KG1 (cell line): ENCODE results near the gene NEU3.
"Not testable (repeated sequence)": the region's sequence is repeated elsewhere in the genome, so short reads cannot be mapped to it uniquely, and the experiment has no call there.

Experiments used
- DNase-seq: peaks from one replicate; lab custom pipeline; 2025; lab: John Stamatoyannopoulos, UW

The NEU3 gene

DNA sequence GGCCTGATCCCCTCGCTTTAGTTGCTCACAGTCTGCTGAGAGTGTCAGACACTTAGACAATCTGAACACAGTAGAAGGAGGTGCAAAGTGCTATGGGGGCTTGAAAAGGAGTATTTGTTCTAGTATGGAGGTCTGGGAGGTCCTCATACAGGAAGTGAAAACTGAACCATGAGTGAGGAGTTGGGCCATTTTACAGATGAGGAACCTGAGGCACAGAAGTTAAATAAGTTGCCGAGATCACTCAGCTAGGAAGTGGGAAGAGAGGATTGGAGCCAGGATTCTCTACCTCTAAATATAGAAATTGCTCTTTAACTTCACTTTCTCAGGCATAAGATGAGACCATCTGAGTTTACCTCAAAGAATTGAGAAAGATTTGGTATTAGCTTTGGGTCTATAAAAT is 4.0 kb upstream of the NEU3 start:
- DNase-seq, result no peak

DNA sequence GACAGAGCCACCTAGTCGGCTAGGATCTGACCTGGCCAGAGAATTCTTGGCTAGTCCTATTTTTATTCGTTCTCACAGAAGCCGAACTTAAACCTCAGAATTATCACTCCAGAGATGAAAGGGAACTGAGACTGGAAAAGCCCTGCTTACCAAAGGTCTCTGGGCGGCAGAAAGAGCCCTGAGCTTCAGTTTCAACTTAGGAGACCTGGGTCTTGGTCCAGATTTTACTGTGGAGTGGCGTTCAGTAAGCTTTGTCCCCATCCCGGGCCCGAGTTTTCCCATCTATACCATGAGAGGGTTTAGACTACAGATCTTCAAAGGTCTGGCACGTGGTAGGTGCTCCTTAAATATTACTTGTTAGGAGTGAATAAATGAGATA is 516 bp downstream of the NEU3 start:
- DNase-seq, result no peak

DNA sequence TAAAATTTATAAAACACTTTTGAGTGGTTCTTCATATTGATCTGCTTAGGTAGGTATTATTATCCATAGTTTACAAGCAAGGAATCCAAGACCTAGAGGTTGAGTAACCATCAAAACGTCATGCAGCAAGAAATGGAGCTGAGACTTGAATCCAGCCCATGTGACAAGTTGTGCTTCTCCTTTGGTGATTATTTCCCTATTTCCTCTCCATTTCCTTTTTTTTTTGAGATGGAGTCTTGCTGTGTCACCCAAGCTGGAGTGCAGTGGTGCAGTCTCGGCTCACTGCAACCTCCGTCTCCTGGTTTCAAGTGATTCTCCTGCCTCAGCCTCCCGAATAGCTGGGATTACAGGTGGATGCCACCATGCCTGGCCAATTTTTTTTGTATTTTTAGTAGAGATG is 1.4 kb downstream of the NEU3 start:
- DNase-seq, result not testable (repeated sequence)

DNA sequence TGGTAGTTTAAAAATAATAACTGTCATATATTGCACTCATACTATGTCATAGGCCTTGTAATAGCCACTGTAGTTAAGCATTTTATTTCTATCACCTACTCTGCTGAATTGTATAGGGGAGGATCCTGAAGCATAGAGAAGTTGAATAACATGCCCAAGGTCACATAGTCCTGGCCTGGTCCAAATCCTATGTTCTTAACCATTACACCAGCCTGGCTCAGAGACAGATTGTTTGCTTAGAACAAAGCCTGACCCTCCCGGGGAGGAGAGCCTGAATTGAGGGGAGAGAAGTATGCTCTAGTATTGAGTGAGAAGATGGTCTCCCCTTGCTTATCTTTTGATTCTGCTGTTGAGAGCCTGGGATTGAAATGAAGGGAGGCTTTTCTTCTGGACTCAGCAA is 2.2 kb downstream of the NEU3 start:
- DNase-seq, result no peak

DNA sequence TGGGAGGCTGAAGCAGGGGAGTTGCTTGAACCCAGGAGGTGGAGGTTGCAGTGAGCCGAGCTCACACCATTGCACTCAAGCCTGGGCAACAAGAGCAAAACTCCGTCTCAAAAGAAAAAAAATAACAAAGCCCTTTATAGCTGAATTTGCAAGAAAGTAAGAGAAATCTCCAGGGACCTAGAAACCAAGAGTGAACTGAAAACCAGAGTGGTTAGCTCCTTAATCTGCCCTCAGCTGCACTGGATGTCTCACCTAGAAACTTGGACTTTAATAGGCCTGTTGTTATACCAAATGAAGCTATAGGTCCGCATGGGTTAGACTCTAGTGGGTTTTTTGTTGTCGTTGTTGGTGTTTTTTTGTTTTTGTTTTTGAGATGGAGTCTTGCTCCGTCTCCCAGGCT is 4.1 kb downstream of the NEU3 start:
- DNase-seq, result no peak

DNA sequence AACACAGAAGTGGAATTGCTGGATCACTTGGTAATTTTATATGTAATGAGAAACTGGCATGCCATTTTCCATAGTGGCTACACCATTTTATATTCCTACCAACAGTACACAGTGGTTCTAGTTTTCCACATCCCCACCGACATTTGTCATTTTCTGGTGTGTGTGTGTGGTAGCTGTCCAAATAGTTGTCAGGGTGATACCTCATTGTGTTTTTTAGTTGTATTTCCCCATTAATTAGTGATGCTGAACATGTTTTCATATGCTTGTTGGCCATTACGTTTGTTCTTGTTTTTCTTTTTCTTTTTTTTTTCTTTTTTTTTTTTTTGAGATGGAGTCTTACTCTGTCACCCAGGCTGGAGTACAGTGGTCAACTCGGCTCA is 12.2 kb downstream of the NEU3 start:
- DNase-seq, result no peak

DNA sequence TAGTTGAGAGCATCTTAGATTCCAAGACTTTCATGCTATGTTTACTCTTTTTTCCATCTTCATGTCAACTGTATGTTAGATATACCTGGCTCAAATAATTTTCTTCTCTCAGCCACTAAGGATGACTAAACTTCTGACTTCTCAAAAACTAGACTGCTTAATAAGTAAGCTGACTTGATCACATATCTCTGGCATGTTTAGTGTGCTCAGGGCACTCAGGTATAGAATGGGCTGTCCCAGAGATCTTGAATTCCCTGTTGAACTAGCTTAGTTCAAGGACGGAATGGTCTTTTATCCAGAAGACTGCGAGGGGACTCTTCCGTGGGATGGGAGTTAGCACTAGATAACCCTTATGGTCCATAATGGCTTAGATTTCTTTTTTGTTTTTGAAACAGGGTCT is 13.0 kb downstream of the NEU3 start:
- no peak for DNase-seq

DNA sequence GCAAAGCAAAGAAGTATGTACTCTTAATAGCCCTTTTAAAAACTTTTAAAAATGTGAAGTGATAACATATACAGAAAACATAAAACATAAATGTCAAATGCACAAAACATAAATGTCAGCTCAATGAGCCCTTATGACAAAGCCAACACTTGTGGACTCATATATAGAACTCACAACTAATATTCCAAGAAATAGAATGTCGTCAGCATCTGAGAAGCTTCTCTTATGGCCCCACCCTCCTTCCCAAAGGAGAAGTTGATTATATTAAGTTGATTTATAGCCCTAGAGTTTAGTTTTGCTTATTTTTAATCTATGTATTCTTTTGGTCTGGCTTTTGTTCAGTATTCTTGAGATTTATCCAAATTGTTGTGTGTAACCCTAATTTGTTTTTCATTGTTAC is 13.8 kb downstream of the NEU3 start:
- no peak for DNase-seq

DNA sequence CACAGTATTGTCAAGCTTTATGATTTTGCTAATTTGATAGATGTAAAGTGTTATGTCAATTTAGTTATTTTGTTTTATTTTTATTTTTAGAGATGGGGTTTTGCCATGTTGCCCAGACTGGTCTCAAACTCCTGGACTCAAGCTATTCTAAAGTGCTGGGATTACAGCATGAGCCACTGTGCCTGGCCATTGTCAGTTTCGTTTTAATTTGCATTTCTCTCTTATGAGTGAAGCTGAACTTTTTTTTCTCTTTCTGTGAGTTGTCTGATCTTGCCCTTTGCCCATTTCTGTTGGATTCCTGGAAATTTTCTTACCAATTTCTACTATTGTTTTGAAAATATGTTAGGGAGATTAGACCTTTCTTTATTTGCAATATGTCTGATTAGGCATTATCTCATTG is 15.5 kb downstream of the NEU3 start:
- DNase-seq, result no peak

DNA sequence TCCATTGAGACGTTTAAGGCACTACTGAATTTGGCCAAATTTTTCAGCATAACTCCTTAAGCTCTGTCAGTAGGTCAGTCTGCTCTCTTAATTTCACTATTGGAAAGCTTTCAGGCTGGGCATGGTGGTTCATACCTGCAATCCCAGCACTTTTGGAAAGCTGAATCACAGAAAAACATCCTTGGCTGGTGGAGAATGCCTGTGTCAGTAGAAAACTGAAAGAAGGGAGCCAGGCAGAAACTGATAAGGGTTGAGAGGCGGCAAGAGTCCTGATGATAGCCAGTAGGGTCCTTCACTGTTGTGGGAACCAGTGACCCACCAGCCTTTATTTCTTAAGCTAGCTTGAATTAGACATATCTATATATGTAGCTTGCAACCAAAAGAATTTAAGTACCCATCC is 22.6 kb downstream of the NEU3 start:
- no peak for DNase-seq

DNA sequence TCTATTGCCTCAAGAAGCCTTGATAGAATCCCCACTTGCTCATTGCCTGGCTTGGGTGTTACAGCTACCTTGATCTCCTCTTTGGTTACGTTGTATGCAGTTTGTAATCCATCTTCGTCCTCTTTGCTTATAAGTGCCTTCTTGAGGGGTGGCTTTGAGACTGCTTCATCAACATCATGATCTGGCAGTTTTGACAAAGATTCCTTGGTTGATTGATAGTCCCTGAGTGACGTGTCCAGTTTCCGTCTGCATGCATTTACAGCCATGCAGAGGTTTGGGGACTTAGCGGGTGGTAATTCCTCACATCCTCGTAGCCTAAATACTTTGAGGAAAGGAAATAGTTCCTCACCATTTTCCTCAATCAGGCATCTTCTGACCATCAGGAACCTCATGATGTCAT is 23.1 kb downstream of the NEU3 start:
- no peak for DNase-seq

DNA sequence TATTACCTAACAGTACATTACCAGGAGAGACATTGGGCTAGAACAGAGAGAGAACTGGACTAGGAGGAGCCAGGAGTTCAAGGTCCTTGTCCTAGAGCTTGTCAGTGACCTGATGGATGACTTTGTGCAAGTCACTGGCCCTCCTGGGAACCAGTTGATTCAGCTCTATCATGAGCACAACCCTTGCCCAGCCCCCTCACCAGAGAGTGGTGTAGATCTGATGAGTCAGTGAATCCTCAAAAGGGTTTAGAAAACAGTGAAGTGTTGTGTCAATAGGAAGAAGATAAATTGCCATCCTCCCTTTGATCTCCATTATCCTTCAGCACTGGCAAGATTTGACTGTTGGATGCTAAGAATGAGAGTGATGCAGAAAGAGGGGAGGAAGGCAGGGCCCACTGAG is 24.3 kb downstream of the NEU3 start:
- DNase-seq, result no peak

DNA sequence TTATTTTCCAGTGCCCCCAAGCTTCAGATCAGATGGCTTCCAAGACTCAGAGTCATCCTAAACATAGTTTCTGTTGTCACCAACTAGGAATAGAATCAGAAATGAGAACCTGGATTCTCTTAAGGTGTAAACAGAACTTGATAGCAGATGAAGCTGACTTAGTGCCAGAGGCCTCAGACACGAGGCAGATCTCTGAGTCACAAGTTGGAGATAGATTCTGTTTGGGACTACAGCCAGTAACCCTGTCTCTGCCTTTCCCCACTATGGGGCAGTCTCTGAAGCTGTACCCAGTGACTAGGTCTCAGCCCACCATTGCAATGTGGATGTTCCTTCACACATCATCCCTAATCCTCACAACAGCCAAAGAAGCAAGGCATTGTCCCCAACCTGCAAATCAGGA is 25.4 kb downstream of the NEU3 start:
- DNase-seq, result no peak

DNA sequence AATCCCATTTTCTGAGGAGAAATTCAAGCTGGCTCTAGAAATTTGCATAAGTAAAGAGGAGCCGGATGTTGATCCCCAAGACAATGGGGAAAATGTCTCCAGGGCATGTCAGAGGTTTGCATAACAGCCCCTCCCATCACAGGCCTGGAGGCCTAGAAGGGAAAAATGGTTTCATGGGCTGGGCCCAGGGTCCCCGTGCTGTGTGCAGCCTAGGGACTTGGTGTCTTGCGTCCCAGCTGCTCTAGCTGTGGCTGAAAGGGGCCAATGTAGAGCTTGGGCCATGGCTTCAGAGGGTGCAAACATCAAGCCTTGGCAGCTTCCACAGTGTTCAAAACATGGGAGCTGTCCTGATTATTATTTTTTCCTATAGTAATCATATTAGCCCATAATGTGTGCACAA is 30.5 kb downstream of the NEU3 start:
- not testable (repeated sequence) for DNase-seq

DNA sequence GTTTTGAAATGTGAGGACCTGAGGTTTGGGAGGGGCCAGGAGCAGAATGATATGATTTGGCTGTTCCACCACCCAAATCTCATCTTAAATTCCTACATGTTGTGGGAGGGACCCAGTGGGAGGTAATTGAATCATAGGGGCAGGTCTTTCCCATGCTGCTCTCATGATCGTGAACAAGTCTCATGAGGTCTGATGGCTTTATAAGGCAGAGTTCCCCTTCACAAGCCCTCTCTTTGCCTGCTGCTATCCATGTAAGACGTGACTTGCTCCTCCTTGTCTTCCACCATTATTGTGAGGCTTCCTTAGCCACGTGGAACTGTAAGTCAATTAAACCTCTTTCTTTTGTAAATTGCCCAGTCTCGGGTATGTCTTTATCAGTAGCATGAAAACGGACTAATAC is 31.6 kb downstream of the NEU3 start:
- DNase-seq, result not testable (repeated sequence)

DNA sequence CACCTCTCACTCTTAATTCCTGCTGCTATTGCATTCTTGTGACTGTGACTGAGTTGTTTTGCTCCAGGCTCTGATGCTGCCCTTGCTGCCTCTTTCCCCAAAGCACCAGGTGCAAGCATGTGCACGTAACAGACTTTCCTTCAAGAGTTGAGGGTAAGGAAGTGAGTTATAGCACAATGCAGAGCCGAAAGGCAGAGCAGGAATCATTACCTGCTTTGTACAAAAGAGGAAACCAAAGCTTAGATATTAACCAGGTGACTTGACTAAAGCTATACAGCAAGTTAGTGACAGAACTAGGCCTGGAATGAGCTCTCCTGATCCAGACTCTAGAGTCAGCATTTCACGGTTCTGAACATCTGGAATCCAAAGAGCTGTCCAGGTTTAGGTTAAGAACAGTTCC is 33.6 kb downstream of the NEU3 start:
- DNase-seq, result no peak

DNA sequence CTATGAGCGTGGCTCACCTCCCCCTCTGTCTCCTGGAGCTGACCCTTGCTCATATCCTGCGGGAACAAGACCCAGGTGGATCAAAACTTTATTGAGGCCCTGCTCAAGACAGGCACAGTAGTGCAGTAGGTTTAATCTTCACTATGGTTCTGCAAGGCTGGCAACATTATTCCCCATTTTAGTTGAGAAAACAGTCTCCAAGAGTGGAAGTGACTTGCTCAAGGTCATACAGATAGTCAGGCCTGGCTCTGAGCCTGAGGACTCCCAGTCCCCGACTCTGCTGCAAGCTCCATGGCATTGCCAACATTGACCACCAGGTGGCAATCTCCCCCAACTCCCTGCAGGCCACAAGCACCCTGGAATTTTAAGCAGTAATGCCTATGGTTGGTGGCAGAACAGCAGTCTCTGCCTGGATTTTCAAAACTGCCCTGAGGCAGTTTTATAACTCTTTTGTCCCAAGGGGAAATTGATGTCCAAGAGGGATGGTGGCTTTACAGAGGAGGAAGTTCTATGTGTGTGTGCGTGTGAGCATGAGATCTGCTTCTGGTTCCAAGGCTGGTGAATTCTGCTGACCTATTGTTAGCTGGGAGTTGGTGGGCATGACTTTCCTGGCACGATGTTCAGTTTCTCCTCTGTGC is 34.1 kb downstream of the NEU3 start:
- DNase-seq, result peak; percentile 65

DNA sequence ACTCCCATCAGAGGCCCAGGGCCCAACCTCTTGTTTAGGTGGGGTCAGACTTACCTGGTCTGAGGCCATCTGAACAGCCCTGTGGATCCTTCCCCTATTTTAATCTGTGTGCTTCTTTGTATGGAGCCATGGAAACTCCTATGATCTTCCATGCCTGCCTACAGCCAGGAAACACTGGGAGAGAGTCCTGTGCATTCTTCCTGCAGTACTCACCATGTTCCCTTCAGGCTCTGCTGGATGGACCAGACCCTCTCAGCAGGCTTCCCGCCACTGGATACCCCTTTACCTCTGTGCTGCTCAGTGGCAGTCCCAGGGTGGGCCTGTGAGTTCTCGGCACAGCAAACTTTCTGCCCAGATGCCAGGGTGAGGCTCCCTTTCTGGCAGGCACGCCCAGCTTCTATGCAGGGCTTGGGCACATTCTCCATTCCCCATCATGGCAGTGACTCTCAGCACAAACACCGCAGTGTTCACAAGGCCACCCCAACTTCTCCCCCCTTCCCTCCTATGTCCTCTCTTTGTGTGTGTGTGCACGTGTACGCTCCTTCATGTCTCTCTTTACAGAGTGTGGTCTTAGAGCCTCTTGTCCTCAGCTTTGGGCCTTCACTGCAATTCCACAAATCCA is 34.8 kb downstream of the NEU3 start:
- no peak for DNase-seq

DNA sequence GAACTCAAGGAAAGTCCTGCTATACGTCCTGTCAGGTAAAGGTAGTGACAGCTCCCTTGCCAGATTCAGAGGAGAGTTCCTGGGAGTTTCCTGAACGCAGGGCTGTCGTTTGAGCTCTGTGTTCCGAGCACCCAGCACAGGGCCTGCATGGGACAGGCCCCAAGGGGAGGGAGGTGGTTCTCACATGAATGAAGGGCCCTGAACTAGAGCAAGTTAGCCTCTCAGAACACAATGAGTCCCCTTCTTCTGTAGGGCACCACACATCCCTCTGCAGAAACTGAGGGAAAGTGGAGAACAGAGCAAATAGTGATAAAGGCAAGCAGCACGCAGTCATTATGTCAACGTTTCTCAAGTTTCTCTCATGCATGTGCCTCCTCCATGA is 35.3 kb downstream of the NEU3 start:
- no peak for DNase-seq

DNA sequence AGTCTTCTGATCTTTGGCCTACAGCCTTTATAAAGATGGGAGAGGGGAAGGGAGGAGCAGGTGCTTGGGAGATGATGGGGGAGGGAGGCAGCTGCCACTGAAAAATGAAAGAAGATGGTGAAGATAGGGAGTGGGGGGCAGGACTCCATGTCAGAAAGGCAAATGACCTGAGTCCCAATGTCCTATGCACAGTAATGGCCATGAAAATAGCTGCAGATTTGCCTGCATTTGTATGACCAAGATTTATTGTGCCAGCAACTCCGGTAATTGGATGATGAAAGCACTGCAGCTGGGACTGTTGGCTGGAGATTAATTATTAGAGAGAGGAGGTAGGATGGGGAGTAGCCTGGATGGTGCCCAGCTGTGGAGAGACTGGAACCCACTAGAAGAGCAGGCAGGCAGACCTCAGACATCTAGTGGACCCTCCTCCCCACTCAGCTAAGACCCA is 36.1 kb downstream of the NEU3 start:
- no peak for DNase-seq

DNA sequence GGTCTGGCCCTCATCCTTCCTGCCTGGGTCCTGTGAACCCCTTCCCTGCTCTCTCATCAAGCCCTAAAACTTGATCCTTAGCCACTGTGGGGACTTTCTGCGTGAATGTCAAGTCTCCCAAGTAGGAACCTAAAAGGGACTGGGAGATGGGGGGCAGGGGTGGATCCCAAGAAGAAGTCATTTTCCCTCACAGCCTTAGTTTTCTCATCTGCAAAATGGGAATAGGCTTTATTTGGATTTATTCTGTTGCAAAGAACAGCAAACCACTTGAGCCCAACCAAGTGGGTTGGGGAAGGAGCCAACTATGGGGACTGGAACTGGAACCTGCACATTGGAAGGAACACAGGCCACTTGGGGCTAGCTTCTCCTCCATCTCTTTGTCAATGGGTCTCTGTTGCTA is 36.8 kb downstream of the NEU3 start:
- no peak for DNase-seq

DNA sequence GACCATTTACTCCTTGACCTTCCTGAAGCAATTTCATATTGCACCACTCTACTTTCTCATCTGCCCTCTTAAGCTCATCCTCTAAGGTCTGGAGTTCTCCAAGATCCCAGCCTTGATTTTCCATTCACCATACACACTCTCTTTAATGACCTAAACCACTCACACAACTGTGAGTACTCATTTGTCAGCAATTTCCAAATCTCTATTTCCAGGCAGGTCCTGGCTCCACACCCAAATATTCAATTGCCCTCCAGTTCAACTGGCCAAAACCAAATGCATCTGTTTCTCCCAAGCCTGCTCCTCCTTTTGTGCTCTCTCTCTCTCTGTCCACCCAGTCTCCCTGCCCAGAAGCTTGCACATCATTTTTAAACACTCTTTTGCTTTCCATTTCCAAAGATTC is 39.6 kb downstream of the NEU3 start:
- DNase-seq, result no peak

DNA sequence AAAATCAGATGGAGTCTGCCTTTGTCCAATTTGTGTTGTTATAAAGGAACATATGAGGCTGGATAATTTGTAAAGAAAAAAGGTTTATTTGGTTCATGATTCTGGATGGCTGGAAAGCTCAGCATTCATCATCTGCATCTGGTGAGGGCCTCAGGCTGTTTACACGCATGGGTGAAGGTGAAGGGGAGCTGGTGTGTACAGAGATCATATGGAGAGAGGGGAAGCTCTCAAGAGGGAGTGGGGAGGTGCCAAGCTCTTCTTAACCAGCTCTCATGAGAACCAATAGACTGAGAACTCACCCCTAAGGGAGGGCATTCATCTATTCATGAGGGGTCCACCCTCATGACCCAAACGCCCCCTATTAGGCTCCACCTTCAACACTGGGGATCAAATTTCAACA is 40.0 kb downstream of the NEU3 start:
- DNase-seq, result no peak

DNA sequence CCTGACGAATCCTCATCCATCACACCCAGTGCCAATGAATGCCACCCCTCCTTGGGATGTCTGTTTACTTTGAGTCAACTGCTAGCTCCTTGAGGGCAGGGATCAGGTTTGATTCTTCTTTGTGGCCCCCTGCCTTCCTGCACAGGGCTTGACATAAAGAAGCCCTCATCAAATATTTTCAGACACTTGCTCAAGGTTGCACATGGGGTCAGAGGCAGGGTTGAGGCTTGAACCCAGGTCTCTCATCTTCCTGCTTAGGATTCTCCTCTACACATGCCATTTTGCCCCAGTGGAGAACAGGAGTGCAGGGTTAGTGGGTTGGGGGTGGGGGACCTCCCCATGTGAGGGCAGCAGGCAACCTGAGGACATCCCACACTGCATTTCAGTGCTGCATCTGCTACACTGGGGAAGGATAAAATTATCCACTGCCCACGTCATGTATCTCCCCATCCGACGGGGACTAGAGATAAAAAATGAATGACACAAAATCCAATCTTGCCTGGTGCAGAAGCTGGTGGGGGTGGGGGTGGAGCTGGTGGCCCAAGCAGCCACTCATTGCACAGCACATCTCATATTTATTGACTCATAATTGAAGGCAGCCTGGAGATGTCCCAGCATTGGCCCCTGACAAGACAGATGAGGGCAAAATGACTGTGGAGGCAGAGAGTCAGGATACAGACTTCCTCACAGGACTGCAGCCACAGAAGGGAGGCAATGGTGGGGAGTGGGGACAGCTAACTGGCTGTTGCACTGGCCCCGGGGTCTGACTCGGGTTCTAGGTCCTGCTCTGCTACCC is 41.3 kb downstream of the NEU3 start:
- DNase-seq, result no peak
